GM19193 (cell line): ENCODE measurements around the gene UBAC2.

Experiments used
- POLR2A ChIP-seq: IDR thresholded peaks from 4 replicates; pipeline ENCODE4 v1.6.1; 2011; ENCODE audit not compliant: insufficient read depth, insufficient read length; ENCODE audit errors: extremely low read depth

UBAC2 gene

DNA sequence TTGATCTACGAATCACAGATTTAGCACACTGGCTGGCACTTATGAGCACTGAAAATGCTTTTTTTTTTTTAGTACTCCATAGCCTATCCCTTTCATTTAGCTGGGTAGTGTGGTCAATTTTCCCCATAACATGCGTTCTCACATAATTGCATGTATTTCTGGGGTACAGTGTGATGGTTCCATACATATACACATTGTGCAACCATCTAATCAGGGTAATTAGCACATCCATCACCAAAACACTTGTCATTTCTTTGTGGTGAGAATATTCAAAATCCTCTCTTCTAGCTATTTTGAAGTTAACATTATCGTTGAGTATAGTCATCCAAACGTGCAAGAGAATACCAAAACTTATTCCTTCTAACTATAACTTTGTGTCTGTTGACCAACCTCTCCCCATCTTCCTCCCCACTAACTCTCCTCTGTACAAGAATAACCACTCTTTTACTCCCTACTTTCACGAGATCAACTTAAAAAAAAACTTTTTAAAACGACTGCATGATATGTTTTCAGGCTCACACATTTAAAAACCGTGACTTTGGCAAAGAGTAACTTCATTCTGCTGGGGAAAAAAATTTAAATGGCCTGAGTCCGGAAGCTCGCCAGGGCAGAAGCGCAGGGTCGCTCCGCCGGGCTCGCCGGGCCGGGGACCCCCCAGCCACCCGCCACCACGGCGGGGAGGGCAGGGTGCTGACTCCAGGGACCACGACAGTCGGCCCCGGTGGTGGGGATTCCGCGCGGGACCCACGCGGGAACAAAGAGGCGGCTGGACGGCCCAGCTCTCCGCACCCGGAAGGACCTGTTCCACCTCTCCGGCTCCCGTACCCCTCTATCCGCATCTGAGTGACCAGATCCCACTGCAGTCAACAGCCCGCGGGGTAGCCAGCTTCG, 868 bp upstream of the UBAC2 start:
- no peak for TF ChIP-seq POLR2A

GRCh38 chr13:99203601-99204579, 3.2 kb downstream of the UBAC2 start:
- no peak for TF ChIP-seq POLR2A

DNA sequence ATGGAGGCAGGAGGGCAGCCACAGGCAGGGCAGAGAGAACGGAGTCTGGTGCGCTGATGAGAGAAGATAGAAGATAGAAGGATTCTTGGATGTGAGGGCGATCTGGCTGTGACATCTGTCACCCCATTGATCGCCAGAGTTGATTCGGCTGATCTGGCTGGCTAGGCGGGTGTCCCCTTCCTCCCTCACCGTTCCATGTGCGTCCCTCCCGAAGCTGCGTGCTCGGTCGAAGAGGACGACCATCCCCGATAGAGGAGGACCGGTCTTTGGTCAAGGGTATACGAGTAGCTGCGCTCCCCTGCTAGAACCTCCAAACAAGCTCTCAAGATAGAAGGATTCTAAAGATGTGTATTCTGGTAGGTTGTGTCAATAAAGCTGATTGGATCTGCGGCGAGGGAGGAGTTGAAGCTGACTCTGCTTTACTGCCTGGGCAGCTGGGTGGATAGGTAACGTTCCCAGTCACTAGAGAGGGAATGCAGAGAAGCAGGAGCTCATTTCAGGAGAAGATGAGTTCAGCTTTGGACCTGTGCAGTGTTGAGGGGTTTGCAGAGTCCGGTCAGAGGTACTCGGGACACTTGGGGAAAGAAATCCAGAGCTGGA, 5.1 kb downstream of the UBAC2 start:
- no peak for TF ChIP-seq POLR2A

- TF ChIP-seq POLR2A, result no peak
Observed at GRCh38 chr13:99206226-99206625, 5.6 kb downstream of the UBAC2 start.

- TF ChIP-seq POLR2A, result no peak
Observed at GRCh38 chr13:99206873-99207272, 6.2 kb downstream of the UBAC2 start.

GRCh38 chr13:99207511-99207910, 6.9 kb downstream of the UBAC2 start:
- TF ChIP-seq POLR2A, result no peak

GRCh38 chr13:99208185-99208584, 7.5 kb downstream of the UBAC2 start:
- TF ChIP-seq POLR2A, result no peak

- TF ChIP-seq POLR2A, result no peak
Observed at GRCh38 chr13:99208845-99209527, 8.3 kb downstream of the UBAC2 start.

DNA sequence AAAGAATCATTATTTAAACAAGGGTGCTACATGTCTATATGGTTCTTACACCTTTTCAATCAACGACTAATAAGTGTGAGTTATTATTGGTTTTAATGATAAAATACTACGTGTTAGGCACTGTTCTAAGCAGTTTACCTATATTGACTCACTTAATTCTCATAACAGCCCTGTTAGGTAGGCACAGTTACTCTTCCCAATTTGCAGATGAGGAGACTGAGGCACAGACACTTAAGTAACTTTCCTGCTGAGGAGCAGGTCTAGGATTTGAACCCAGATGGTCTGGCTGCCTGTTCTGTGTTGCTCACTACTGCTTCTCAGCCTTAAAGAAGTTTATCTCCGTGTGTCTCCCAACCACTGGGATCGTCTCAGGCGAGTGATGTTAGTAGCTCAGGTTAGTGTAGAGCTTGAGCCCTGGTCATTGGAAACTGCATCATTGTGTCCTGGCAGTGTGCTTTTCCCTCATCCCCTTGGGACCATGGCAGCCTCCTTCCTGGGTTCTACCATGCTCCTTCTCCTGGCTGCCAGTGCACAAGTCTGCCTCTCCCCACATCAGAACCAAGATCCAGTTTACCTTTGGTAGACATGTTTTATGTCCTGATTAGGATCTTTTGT, 10.9 kb downstream of the UBAC2 start:
- no peak for TF ChIP-seq POLR2A

DNA sequence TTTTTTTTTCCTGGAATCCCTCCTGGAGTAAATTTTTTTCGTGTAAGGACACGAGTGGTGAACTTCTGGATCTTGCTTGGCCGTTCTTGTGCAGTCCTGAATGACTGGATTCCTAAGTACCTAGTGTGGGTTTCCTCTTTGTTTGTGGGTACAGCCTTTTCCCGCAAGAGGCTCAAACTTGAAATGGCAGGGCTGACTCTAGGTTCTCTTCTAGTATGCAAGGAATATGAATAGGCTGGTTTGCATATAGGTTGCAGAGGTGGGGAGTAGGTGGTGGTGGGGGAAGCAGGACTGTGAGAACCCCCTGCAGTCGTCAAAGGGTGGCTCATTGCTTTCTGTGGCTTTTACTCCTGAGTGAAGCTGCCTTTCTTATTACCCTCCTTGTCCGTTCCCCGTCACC, 13.6 kb downstream of the UBAC2 start:
- TF ChIP-seq POLR2A, result no peak

DNA sequence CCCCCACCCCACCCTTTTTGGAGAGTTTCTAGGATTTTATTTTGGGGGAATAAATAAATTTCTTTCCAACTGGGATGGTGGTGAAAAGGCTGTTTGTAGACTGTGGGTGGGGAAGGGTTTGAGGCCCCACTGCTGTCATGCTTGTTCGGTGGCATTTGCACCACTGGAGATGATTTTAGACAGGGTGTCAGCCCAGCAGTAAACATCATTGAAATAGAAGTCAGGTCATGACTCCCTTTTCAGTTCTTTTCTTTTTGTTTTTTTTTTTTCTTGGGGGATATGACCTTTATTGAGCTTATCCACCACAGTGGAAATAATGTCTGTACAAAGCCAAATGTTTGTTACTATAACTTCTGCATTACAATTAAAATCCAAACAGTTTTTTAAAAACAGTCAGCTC, 14.1 kb downstream of the UBAC2 start:
- TF ChIP-seq POLR2A, result no peak

GRCh38 chr13:99215184-99215830, 14.7 kb downstream of the UBAC2 start:
- TF ChIP-seq POLR2A, result no peak

DNA sequence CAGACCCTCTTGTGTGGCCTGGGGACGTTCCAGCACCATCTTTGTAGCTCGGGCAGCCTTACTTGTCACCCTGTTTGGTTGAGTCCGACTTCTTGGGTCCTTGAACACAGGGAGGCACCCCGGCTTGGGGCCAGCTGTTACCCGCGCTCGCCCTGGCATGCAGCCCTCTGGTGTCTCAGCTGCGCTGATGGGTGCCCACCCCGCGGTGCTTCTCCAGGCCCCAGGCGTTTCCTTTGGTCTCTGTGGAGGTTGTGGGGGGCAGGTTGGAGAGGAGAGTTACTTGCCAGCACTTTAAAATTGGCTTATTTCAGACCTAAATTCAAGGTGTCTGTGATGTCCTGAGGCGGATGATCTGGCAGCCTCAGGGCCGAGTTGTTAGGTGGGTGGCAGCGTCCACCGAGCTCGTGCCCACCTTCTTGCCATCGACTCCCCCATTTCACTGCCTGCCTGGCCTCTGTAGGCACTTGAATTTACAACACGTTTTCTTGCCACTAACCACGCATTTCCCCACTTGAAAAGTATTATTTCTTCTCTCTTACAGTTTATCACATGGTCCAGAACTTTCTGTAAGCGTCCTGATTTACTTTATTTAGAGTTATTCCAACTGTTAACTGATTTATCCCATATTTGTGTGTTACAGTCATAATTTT, 16.9 kb downstream of the UBAC2 start:
- no peak for TF ChIP-seq POLR2A

GRCh38 chr13:99218126-99218525, 17.5 kb downstream of the UBAC2 start:
- TF ChIP-seq POLR2A, result no peak

DNA sequence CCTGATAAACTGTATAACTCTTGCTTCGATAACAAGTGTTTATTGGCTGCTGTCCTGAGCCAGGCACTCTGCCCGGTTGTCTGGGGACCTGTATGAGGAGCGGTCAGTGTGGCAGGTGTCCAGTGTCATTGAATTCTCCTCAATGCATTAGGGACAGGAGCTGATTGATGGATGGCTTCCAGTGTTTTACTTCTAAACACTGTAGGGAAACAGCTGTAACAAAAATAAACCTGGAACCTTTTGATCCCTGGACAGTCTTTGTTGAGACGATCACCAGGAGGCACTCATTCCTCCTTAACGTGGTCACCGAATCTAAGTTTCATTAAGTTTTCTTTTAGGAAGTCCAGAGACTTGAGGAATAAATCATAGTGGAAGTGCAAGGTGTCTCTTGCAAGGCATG, 17.9 kb downstream of the UBAC2 start:
- TF ChIP-seq POLR2A, result no peak
